ENCODE data around the gene TMEM183A. TPM values are rescaled to one million over a fixed set of nuclear protein-coding genes. Genes with fewer than 3 reads are reported as not detected.

Gene TMEM183A
- total RNA-seq, 1 donor from 2014 or later = 75.8 TPM

DNA sequence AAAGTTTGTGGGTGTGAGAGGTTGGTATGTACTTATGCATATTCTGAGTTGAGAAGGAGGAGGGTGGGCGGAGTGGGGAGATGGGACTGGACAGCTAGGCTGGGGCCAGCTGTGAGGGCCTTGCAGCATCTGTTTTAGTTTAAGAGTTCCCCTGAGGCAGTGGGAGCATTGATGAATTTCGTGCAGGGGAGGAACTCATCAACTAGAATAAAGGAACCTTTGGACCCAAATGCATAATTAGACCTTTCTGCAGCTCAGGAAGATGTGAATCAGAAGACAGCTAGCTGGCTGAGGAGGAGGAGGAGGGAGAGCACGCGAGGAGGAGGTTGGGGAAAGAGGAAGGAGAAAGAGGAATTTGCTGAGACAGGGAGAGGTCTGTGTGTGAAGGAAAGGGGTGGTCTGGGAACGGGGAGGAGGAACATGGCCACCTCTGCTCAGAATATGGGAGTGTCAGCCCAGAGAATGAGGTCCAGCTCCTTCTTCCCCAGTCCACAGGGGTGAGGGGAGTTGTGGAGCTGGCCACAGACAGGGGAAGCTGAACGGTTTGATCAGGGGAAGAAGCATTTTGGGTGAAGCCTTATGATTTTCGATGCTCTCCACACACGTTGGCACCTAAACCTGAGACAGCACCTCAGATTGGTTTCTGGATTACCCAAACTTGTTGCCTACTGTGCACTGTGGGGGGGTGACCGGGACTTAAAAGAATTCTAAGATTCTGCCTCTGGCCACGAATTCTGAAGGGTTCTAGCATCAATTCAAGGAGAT lies 50.9 kb downstream of the TMEM183A start:
- Mint-ChIP-seq H3K4me1 (ENCODE audit: unreplicated experiment) (peaks cover 24% of the 10 kb centered on the region), H3K4me3 (peak overlapping the region; percentile 48), H3K27ac (no peak overlapping the region), H3K27me3 (peaks cover 10% of the 10 kb centered on the region), H3K9me3 (no peaks in the 10 kb centered on the region), H3K36me3 (no peaks in the 10 kb centered on the region)
- DNase-seq (ENCODE audit: extremely low spot score, unreplicated experiment) = no peak
- TF ChIP-seq, protein P1, sequence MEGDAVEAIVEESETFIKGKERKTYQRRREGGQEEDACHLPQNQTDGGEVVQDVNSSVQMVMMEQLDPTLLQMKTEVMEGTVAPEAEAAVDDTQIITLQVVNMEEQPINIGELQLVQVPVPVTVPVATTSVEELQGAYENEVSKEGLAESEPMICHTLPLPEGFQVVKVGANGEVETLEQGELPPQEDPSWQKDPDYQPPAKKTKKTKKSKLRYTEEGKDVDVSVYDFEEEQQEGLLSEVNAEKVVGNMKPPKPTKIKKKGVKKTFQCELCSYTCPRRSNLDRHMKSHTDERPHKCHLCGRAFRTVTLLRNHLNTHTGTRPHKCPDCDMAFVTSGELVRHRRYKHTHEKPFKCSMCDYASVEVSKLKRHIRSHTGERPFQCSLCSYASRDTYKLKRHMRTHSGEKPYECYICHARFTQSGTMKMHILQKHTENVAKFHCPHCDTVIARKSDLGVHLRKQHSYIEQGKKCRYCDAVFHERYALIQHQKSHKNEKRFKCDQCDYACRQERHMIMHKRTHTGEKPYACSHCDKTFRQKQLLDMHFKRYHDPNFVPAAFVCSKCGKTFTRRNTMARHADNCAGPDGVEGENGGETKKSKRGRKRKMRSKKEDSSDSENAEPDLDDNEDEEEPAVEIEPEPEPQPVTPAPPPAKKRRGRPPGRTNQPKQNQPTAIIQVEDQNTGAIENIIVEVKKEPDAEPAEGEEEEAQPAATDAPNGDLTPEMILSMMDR (conservative IDR thresholded peaks at IDR 0.05) = no peak

DNA sequence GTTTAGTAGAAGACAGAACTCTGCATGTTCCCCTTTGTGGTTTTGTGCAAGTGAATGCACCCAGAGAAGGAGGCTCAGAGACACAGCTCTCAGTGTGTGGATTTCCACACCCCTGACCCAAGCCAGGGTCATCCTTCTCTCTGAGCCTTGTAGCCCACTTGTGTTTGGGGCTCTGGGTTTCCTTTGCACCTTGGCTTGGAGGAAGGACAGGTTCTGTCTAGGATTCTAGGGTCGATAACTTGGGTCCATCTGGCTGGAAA lies 51.4 kb downstream of the TMEM183A start:
- Mint-ChIP-seq H3K9me3 (no peaks in the 10 kb centered on the region), H3K27me3 (peaks cover 10% of the 10 kb centered on the region), H3K4me3 (no peak overlapping the region), H3K27ac (no peak overlapping the region), H3K4me1 (ENCODE audit: unreplicated experiment) (peaks cover 29% of the 10 kb centered on the region), H3K36me3 (no peaks in the 10 kb centered on the region)
- no peak for DNase-seq (ENCODE audit: extremely low spot score, unreplicated experiment)
- TF ChIP-seq, protein P1 (conservative IDR thresholded peaks at IDR 0.05) = no peak

DNA sequence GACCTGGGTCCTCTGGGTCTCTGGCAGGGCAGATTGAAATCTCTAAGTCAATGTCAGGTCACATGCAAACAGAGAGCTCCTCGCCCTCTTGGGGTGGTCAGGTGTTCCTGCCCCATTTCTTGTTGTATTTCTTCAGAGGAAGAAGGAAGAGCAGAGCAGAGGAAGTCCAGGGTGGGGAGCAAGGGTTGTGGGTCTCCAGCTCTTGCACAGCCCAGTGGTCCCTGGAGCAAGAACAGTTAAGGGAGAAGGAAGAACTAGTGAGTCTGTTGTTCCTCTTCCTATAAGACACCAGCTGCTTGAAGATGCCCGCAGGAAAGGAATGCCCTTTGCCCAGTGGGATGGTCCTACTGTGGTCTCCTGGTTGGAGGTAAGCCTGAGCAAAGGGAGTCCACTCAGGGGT lies 52.3 kb downstream of the TMEM183A start:
- TF ChIP-seq, protein P1 (conservative IDR thresholded peaks at IDR 0.05) = no peak
- H3K4me3 Mint-ChIP-seq = no peak overlapping the region
- H3K36me3 Mint-ChIP-seq = no peaks in the 10 kb centered on the region
- H3K9me3 Mint-ChIP-seq = no peaks in the 10 kb centered on the region
- H3K4me1 Mint-ChIP-seq (ENCODE audit: unreplicated experiment) = peaks cover 27% of the 10 kb centered on the region
- H3K27ac Mint-ChIP-seq = no peak overlapping the region
- H3K27me3 Mint-ChIP-seq = peaks cover 8% of the 10 kb centered on the region
- DNase-seq (ENCODE audit: extremely low spot score, unreplicated experiment) = no peak

DNA sequence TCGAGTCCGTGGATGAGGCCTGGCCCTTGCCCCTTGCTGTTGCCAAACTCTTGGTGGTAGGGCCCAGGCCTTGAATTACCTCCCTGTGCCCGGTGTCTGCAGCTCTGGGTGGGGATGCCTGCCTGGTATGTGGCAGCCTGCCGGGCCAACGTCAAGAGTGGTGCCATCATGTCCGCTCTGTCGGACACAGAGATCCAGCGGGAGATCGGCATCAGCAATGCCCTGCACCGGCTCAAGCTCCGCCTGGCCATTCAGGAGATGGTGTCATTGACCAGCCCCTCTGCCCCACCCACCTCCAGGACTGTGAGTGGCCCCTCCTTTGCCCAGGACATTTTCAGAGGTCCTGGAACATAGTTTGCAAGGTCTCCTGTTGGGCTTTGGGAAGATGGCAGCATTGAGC lies 52.9 kb downstream of the TMEM183A start:
- Mint-ChIP-seq H3K4me3 (no peak overlapping the region), H3K27me3 (peaks cover 7% of the 10 kb centered on the region), H3K27ac (no peak overlapping the region), H3K4me1 (ENCODE audit: unreplicated experiment) (peaks cover 22% of the 10 kb centered on the region), H3K36me3 (no peaks in the 10 kb centered on the region), H3K9me3 (no peaks in the 10 kb centered on the region)
- DNase-seq (ENCODE audit: extremely low spot score, unreplicated experiment) = no peak
- TF ChIP-seq, protein P1 (conservative IDR thresholded peaks at IDR 0.05) = no peak

DNA sequence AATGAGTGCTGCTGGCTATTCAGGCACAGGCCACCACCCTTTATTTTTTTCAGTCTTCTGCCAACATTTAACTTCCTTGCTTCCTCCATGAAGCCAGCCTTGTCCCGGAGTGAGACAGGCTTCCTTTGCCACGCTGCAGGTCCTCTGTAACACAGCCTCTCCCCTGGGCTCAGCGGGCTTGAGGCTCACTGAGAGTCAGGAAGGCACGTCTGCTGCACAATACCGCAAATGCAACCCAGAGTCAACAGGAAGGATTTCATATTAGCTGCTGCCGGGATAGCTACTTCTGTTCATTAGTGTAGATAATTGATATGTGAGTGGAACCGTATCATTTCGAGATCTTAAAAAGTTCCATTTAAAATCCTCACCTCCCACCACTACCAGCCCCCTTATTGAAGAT lies 56.1 kb downstream of the TMEM183A start:
- no peak overlapping the region for H3K27ac Mint-ChIP-seq
- peaks cover 7% of the 10 kb centered on the region for H3K4me1 Mint-ChIP-seq (ENCODE audit: unreplicated experiment)
- H3K4me3 Mint-ChIP-seq = no peak overlapping the region
- no peaks in the 10 kb centered on the region for H3K36me3 Mint-ChIP-seq
- TF ChIP-seq, protein P1 (conservative IDR thresholded peaks at IDR 0.05) = no peak
- no peak for DNase-seq (ENCODE audit: extremely low spot score, unreplicated experiment)
- H3K9me3 Mint-ChIP-seq = no peaks in the 10 kb centered on the region
- peaks cover 10% of the 10 kb centered on the region for H3K27me3 Mint-ChIP-seq
